Lung (tissue), 12 donors: Measurements from ENCODE around the gene ZNF3. TPM values are rescaled to one million over a fixed set of nuclear protein-coding genes. Genes with fewer than 3 reads are reported as not detected.

Experiments
- ATAC-seq: fragments of 200-7000 bp; cut with Tn5 transposase; one replicate; pipeline ENCODE4 v1.9.1; 2020; ENCODE audit warnings: moderate number of reproducible peaks; ENCODE audit not compliant: insufficient read depth, low FRiP score
- DNase-seq, 3 donors: peaks; one replicate each; pipeline ENCODE4 v3.0.0-alpha.2; 2013 to 2017
- H3K27ac ChIP-seq, 2 donors: one replicate each; pipeline ENCODE4 v1.5.1; 2013; ENCODE audit warnings: mild to moderate bottlenecking in 2 of 2, moderate library complexity in 2 of 2, control low read depth in 1 of 2, inconsistent platforms in 1 of 2, low read depth in 1 of 2, low read length in 1 of 2
- H3K27me3 ChIP-seq, 3 donors: one replicate each; pipeline ENCODE4 v1.5.1; 2013; ENCODE audit warnings: low read length in 2 of 3; ENCODE audit not compliant: control insufficient read depth in 3 of 3, insufficient read depth in 3 of 3
- H3K36me3 ChIP-seq, 4 donors: one replicate each; pipeline ENCODE4 v1.5.1; 2013; ENCODE audit warnings: low read length in 4 of 4, mild to moderate bottlenecking in 1 of 4, moderate library complexity in 1 of 4; ENCODE audit not compliant: control insufficient read depth in 4 of 4, insufficient read depth in 4 of 4
- H3K4me1 ChIP-seq, 5 donors: one replicate each; pipeline ENCODE4 v1.5.1; 2013; ENCODE audit warnings: low read length in 5 of 5, mild to moderate bottlenecking in 2 of 5, moderate library complexity in 1 of 5; ENCODE audit not compliant: control insufficient read depth in 5 of 5, insufficient read depth in 5 of 5
- H3K4me3 ChIP-seq: one replicate; pipeline ENCODE4 v1.5.1; 2013; ENCODE audit warnings: mild to moderate bottlenecking, control low read depth, moderate library complexity
- H3K9ac ChIP-seq, 2 donors: one replicate each; pipeline ENCODE4 v1.5.1; 2013; ENCODE audit warnings: low read length in 2 of 2, control low read depth in 1 of 2; ENCODE audit not compliant: insufficient read depth in 1 of 2
- H3K9me3 ChIP-seq, 4 donors: one replicate each; pipeline ENCODE4 v1.5.1; 2013; ENCODE audit warnings: low read length in 3 of 4, mild to moderate bottlenecking in 1 of 4, moderate library complexity in 1 of 4; ENCODE audit not compliant: control insufficient read depth in 4 of 4, insufficient read depth in 3 of 4
- CTCF ChIP-seq: IDR thresholded peaks from 2 replicates; pipeline ENCODE4 v1.5.1; 2012; ENCODE audit warnings: mild to moderate bottlenecking; ENCODE audit errors: control extremely low read depth, extremely low read depth
- WGBS, 2 donors: extraction: QIAGEN DNeasy Blood & Tissue Kit; methylation state at CpG; one replicate each; pipeline ENCODE4 v1.1.7; 2013; 5-methylcytosine and 5-hydroxymethylcytosine counted together
- polyA plus RNA-seq, 2 donors: library from polyadenylated mRNA; stranded (reverse); fragments of 200-250 nt; gene quantifications; one replicate each; pipeline ENCODE4 v1.2.1, GENCODE V29; 2013
- total RNA-seq, 2 donors: library from RNA; depleted of rRNA in 1 of 2; stranded (reverse); fragments of >200 nt in 1 of 2; gene quantifications; one replicate each; pipeline ENCODE4 v1.2.1, GENCODE V29; 2014 to 2021
- donor health status: control.
- donor health status: control.
- donor health status: Bipolar disorder and iron deficiency.
- donor health status: healthy.
- donor health status: DM: yes; HTN: yes; CAD: no.

Gene ZNF3
- total and polyA plus RNA-seq, 4 donors = 12.8 to 30.5 (median 23.4) TPM

- H3K9me3 ChIP-seq = no peaks in the 10 kb centered on the region
- peak; percentile 33 for TF ChIP-seq CTCF
- H3K9ac ChIP-seq = no peak overlapping the region
- H3K4me1 ChIP-seq = peaks cover 0 to 8% (median 2%) of the 10 kb centered on the region in 5 donors
- WGBS, 2 donors = 40 to 51% methylated on average over 3 of the region's 3 CpGs
- peak; percentile 57 for ATAC-seq
- no peak overlapping the region for H3K27ac ChIP-seq
- no peak overlapping the region for H3K4me3 ChIP-seq
- no peaks in the 10 kb centered on the region for H3K27me3 ChIP-seq
- H3K36me3 ChIP-seq = peaks cover 6 to 18% (median 10%) of the 10 kb centered on the region in 4 donors
- peak; percentile 57 to 87 (median 86) for DNase-seq
Observed at GRCh38 chr7:100053215-100053614, 28.3 kb downstream of the ZNF3 start.

- H3K27ac ChIP-seq = no peak overlapping the region
- ATAC-seq = no peak
Observed at GRCh38 chr7:100051611-100052010, 29.9 kb downstream of the ZNF3 start.

GRCh38 chr7:100049441-100050291 lies 31.9 kb downstream of the ZNF3 start, which contains the start of gene ZSCAN21:
Gene ZSCAN21 (plus strand): TSS chr7:100049774. CDS start chr7:100057007, 7,233 bp downstream.
- peaks cover 0 to 3% (median 0%) of the 10 kb centered on the region in 4 donors for H3K9me3 ChIP-seq
- ATAC-seq (peak; percentile 91), DNase-seq (peak; percentile 90 to 92 (median 91))
- 1% methylated on average over 46 to 47 of the region's 47 CpGs for WGBS, 2 donors
- H3K9ac ChIP-seq = peak within 1 kb of the TSS; percentile 29 to 97
- no peaks in the 10 kb centered on the region for H3K27me3 ChIP-seq
- H3K36me3 ChIP-seq = peaks cover 0 to 4% (median 1%) of the 10 kb centered on the region in 4 donors
- peak within 1 kb of the TSS; percentile 80 for H3K4me3 ChIP-seq
- H3K27ac ChIP-seq = peak within 1 kb of the TSS; percentile 82 to 98
- peak; percentile 3 for TF ChIP-seq CTCF
- peaks cover 0 to 8% (median 2%) of the 10 kb centered on the region in 5 donors for H3K4me1 ChIP-seq

More at GRCh38 chr7:100051611-100052010, 29.9 kb downstream of the ZNF3 start:
- WGBS, 2 donors = 87 to 95% methylated on average over 3 of the region's 3 CpGs
- Histone ChIP-seq H3K27me3 (no peaks in the 10 kb centered on the region), H3K9ac (no peak overlapping the region), H3K4me3 (no peak overlapping the region), H3K4me1 (peaks cover 0 to 8% (median 2%) of the 10 kb centered on the region in 5 donors), H3K9me3 (peaks cover 0 to under 1% (median 0%) of the 10 kb centered on the region in 4 donors), H3K36me3 (peaks cover 0 to 5% (median 2%) of the 10 kb centered on the region in 4 donors)
- no peak for TF ChIP-seq CTCF
- DNase-seq = no peak
